Measurements from ENCODE around the gene MOB3C. TPM values are rescaled to one million over a fixed set of nuclear protein-coding genes. Genes with fewer than 3 reads are reported as not detected.
A peak's percentile ranks its signal among the peaks of the same experiment; 100 is the strongest.

The MOB3C gene
- polyA plus RNA-seq, 6 donors from 2014 or later: 8.5 to 18.2 (median 13.4) TPM

GRCh38 chr1:46623743-46624644 is 7.4 kb upstream of the MOB3C start:
- Mint-ChIP-seq H3K27ac (peak overlapping the region in 1 of 6 donors; percentile 3), H3K36me3 (no peaks in the 10 kb centered on the region), H3K4me1 (peaks cover 9 to 24% (median 15%) of the 10 kb centered on the region in 3 donors)

GRCh38 chr1:46622344-46622743 is 5.7 kb upstream of the MOB3C start:
- ATAC-seq (ENCODE audit: low read depth in 2 of 2) (no peak), DNase-seq (no peak)
- Mint-ChIP-seq H3K4me3 (no peak overlapping the region), H3K9me3 (no peaks in the 10 kb centered on the region), H3K4me1 (peaks cover 26 to 40% (median 27%) of the 10 kb centered on the region in 3 donors), H3K36me3 (no peaks in the 10 kb centered on the region), H3K27me3 (no peaks in the 10 kb centered on the region), H3K27ac (peak overlapping the region in 1 of 6 donors; percentile 30)

More at GRCh38 chr1:46623743-46624644, 7.4 kb upstream of the MOB3C start:
- Mint-ChIP-seq H3K4me3 (no peak overlapping the region), H3K27me3 (no peaks in the 10 kb centered on the region), H3K9me3 (no peaks in the 10 kb centered on the region)
- no peak for DNase-seq
- ATAC-seq (ENCODE audit: low read depth in 2 of 2): no peak

- peak overlapping the region in 2 of 6 donors; percentile 25 to 56 for H3K27ac Mint-ChIP-seq
- ATAC-seq (ENCODE audit: low read depth in 2 of 2): no peak
- no peaks in the 10 kb centered on the region for H3K36me3 Mint-ChIP-seq
- no peaks in the 10 kb centered on the region for H3K9me3 Mint-ChIP-seq
- H3K4me3 Mint-ChIP-seq: no peak overlapping the region
- no peaks in the 10 kb centered on the region for H3K27me3 Mint-ChIP-seq
- no peak for DNase-seq
- H3K4me1 Mint-ChIP-seq: peaks cover 30 to 42% (median 31%) of the 10 kb centered on the region in 3 donors
These were observed 5.3 kb upstream of the MOB3C start for GRCh38 chr1:46621930-46622329.

- Mint-ChIP-seq H3K27me3 (no peaks in the 10 kb centered on the region), H3K27ac (peak overlapping the region in 2 of 6 donors; percentile 55 to 89), H3K4me1 (peaks cover 43 to 59% (median 47%) of the 10 kb centered on the region in 3 donors), H3K9me3 (no peaks in the 10 kb centered on the region), H3K36me3 (no peaks in the 10 kb centered on the region), H3K4me3 (peak overlapping the region in 6 of 8 donors; percentile 15 to 98 (median 84))
- DNase-seq (no peak), ATAC-seq (ENCODE audit: low read depth in 2 of 2) (no peak)
These were observed 3.1 kb upstream of the MOB3C start for GRCh38 chr1:46619656-46620258.

GRCh38 chr1:46618754-46619415 is 2.3 kb upstream of the MOB3C start:
- no peaks in the 10 kb centered on the region for H3K36me3 Mint-ChIP-seq
- DNase-seq: no peak
- no peaks in the 10 kb centered on the region for H3K27me3 Mint-ChIP-seq
- H3K4me3 Mint-ChIP-seq: peak overlapping the region; percentile 5 to 98 (median 71)
- H3K4me1 Mint-ChIP-seq: peaks cover 46 to 67% (median 55%) of the 10 kb centered on the region in 3 donors
- H3K27ac Mint-ChIP-seq: peak overlapping the region; percentile 2 to 89 (median 51)
- ATAC-seq (ENCODE audit: low read depth in 2 of 2): no peak
- H3K9me3 Mint-ChIP-seq: no peaks in the 10 kb centered on the region

GRCh38 chr1:46617833-46618232 is 1.2 kb upstream of the MOB3C start:
- ATAC-seq (ENCODE audit: low read depth in 2 of 2) (no peak), DNase-seq (no peak)
- H3K4me3 Mint-ChIP-seq: peak overlapping the region; percentile 90 to 98 (median 94)
- H3K27ac Mint-ChIP-seq: peak overlapping the region in 3 of 6 donors; percentile 72 to 89 (median 73)
- H3K4me1 Mint-ChIP-seq: peaks cover 51 to 77% (median 62%) of the 10 kb centered on the region in 3 donors
- no peaks in the 10 kb centered on the region for H3K9me3 Mint-ChIP-seq
- H3K27me3 Mint-ChIP-seq: no peaks in the 10 kb centered on the region
- no peaks in the 10 kb centered on the region for H3K36me3 Mint-ChIP-seq

GRCh38 chr1:46617108-46617800 is 643 bp upstream of the MOB3C start:
- H3K27ac Mint-ChIP-seq: peak overlapping the region; percentile 81 to 97 (median 94)

GRCh38 chr1:46615735-46616134 is 876 bp downstream of the MOB3C start:
- peak overlapping the region; percentile 90 to 98 (median 94) for H3K4me3 Mint-ChIP-seq
- peak overlapping the region; percentile 49 to 93 (median 80) for H3K27ac Mint-ChIP-seq
- H3K9me3 Mint-ChIP-seq: no peaks in the 10 kb centered on the region
- H3K27me3 Mint-ChIP-seq: no peaks in the 10 kb centered on the region
- H3K36me3 Mint-ChIP-seq: peaks cover 0 to 2% of the 10 kb centered on the region in 2 donors
- ATAC-seq (ENCODE audit: low read depth in 2 of 2) (no peak), DNase-seq (no peak)
- peaks cover 56 to 87% (median 73%) of the 10 kb centered on the region in 3 donors for H3K4me1 Mint-ChIP-seq

More at GRCh38 chr1:46617108-46617800, 643 bp upstream of the MOB3C start:
- ATAC-seq (ENCODE audit: low read depth in 2 of 2) (no peak), DNase-seq (no peak)
- no peaks in the 10 kb centered on the region for H3K9me3 Mint-ChIP-seq
- peak overlapping the region; percentile 90 to 98 (median 94) for H3K4me3 Mint-ChIP-seq
- H3K27me3 Mint-ChIP-seq: no peaks in the 10 kb centered on the region
- H3K4me1 Mint-ChIP-seq: peaks cover 51 to 81% (median 62%) of the 10 kb centered on the region in 3 donors
- no peaks in the 10 kb centered on the region for H3K36me3 Mint-ChIP-seq

- Mint-ChIP-seq H3K9me3 (no peaks in the 10 kb centered on the region), H3K27me3 (no peaks in the 10 kb centered on the region), H3K36me3 (peaks cover 3 to 9% of the 10 kb centered on the region in 2 donors), H3K4me3 (peak overlapping the region; percentile 90 to 98 (median 94)), H3K27ac (peak overlapping the region in 5 of 6 donors; percentile 19 to 89 (median 72)), H3K4me1 (peaks cover 56 to 84% (median 73%) of the 10 kb centered on the region in 3 donors)
- no peak for DNase-seq
- ATAC-seq (ENCODE audit: low read depth in 2 of 2): no peak
These were observed 1.5 kb downstream of the MOB3C start for GRCh38 chr1:46615088-46615487.

GRCh38 chr1:46614604-46614984 is 2.0 kb downstream of the MOB3C start:
- peak overlapping the region in 4 of 6 donors; percentile 29 to 89 (median 60) for H3K27ac Mint-ChIP-seq
- no peaks in the 10 kb centered on the region for H3K9me3 Mint-ChIP-seq
- DNase-seq (no peak), ATAC-seq (ENCODE audit: low read depth in 2 of 2) (no peak)
- peak overlapping the region in 7 of 8 donors; percentile 21 to 98 (median 93) for H3K4me3 Mint-ChIP-seq
- H3K27me3 Mint-ChIP-seq: no peaks in the 10 kb centered on the region
- peaks cover 7 to 14% of the 10 kb centered on the region in 2 donors for H3K36me3 Mint-ChIP-seq
- H3K4me1 Mint-ChIP-seq: peaks cover 59 to 82% (median 69%) of the 10 kb centered on the region in 3 donors

- peak overlapping the region; percentile 29 to 89 (median 52) for H3K27ac Mint-ChIP-seq
- H3K4me1 Mint-ChIP-seq: peaks cover 53 to 79% (median 63%) of the 10 kb centered on the region in 3 donors
- H3K4me3 Mint-ChIP-seq: peak overlapping the region in 7 of 8 donors; percentile 60 to 94 (median 81)
- peaks cover 7 to 20% of the 10 kb centered on the region in 2 donors for H3K36me3 Mint-ChIP-seq
- H3K9me3 Mint-ChIP-seq: no peaks in the 10 kb centered on the region
- ATAC-seq (ENCODE audit: low read depth in 2 of 2): peak; percentile 16 to 30
- H3K27me3 Mint-ChIP-seq: no peaks in the 10 kb centered on the region
- DNase-seq: no peak
These were observed 2.7 kb downstream of the MOB3C start for GRCh38 chr1:46613661-46614603.
